Gastroesophageal sphincter (tissue), 3 donors: ENCODE results near the gene ARHGEF38.

Source experiments
- EP300 ChIP-seq: sonication (generic); formaldehyde crosslinking; IDR thresholded peaks from one replicate; pipeline ENCODE4 v1.6.1; 2017; ENCODE audit warnings: antibody characterized with exemption, mild to moderate bottlenecking
- POLR2A ChIP-seq, 2 donors: fragments of 450-650 bp; IDR thresholded peaks; one replicate each; pipeline ENCODE4 v1.6.1; 2017; ENCODE audit warnings: antibody characterized with exemption in 2 of 2, mild to moderate bottlenecking in 2 of 2, moderate library complexity in 1 of 2
- POLR2AphosphoS5 ChIP-seq: sonication (generic); formaldehyde crosslinking; IDR thresholded peaks from one replicate; pipeline ENCODE4 v1.6.1; 2017; ENCODE audit warnings: antibody characterized with exemption
- TF ChIP-seq, protein P1 (sequence below), 4 experiments: fragments of 200-600 bp in 2 of 4; fragments of 450-650 bp in 2 of 4; sonication (generic) in 1 of 4; IDR thresholded peaks; one replicate each; pipeline ENCODE4 v1.5.1; 2017 to 2019; ENCODE audit warnings: antibody characterized with exemption in 4 of 4, mild to moderate bottlenecking in 2 of 4, moderate library complexity in 2 of 4

GRCh38 chr4:105686571-105686970 is 134.2 kb downstream of the ARHGEF38 start:
- TF ChIP-seq POLR2AphosphoS5 (no peak), POLR2A (IDR thresholded peaks at IDR 0.05) (no peak), EP300 (no peak)
- TF ChIP-seq, protein P1, sequence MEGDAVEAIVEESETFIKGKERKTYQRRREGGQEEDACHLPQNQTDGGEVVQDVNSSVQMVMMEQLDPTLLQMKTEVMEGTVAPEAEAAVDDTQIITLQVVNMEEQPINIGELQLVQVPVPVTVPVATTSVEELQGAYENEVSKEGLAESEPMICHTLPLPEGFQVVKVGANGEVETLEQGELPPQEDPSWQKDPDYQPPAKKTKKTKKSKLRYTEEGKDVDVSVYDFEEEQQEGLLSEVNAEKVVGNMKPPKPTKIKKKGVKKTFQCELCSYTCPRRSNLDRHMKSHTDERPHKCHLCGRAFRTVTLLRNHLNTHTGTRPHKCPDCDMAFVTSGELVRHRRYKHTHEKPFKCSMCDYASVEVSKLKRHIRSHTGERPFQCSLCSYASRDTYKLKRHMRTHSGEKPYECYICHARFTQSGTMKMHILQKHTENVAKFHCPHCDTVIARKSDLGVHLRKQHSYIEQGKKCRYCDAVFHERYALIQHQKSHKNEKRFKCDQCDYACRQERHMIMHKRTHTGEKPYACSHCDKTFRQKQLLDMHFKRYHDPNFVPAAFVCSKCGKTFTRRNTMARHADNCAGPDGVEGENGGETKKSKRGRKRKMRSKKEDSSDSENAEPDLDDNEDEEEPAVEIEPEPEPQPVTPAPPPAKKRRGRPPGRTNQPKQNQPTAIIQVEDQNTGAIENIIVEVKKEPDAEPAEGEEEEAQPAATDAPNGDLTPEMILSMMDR (IDR thresholded peaks at IDR 0.05), result no peak
